OCI-LY1 (cell line): ENCODE measurements around the gene MATK.

Experiments
- H2AFZ ChIP-seq: fragments of 200-600 bp; sonication (generic), shearing (Covaris generic); 2 replicates; pipeline ENCODE4 v1.6.0; 2014; ENCODE audit warnings: antibody characterized with exemption, mild to moderate bottlenecking, low read length
- H3F3A ChIP-seq: fragments of 200-600 bp; sonication (generic), shearing (Covaris generic); 2 replicates; pipeline ENCODE4 v1.6.0; 2014; ENCODE audit warnings: mild to moderate bottlenecking, antibody characterized with exemption, low read length, moderate library complexity; ENCODE audit not compliant: insufficient read depth
- H3K27ac ChIP-seq: fragments of 200-600 bp; sonication (generic); 2 replicates; pipeline ENCODE4 v1.5.1; 2014; ENCODE audit warnings: low read length, mixed run types, mild to moderate bottlenecking, low read depth; ENCODE audit not compliant: poor library complexity, severe bottlenecking
- H3K27me3 ChIP-seq: fragments of 200-600 bp; sonication (generic); 2 replicates; pipeline ENCODE4 v1.6.0; 2014; ENCODE audit warnings: antibody characterized with exemption, mild to moderate bottlenecking, low read length, moderate library complexity; ENCODE audit not compliant: insufficient read depth
- H3K36me3 ChIP-seq: fragments of 200-600 bp; sonication (generic); 2 replicates; pipeline ENCODE4 v1.6.1; 2014; ENCODE audit warnings: mild to moderate bottlenecking, antibody characterized with exemption, low read length, moderate library complexity, mixed read lengths; ENCODE audit not compliant: insufficient read depth
- H3K4me1 ChIP-seq: fragments of 200-600 bp; sonication (generic); 2 replicates; pipeline ENCODE4 v1.5.1; 2014; ENCODE audit warnings: mild to moderate bottlenecking, low read length, moderate library complexity; ENCODE audit not compliant: insufficient read depth, severe bottlenecking
- H3K4me2 ChIP-seq: fragments of 200-600 bp; sonication (generic), shearing (Covaris generic); 2 replicates; pipeline ENCODE4 v1.6.1; 2014; ENCODE audit warnings: low read length
- H3K4me3 ChIP-seq: fragments of 200-600 bp; sonication (generic); 2 replicates; pipeline ENCODE4 v1.5.1; 2014; ENCODE audit warnings: low read length, low read depth, mild to moderate bottlenecking, mixed read lengths; ENCODE audit not compliant: poor library complexity, severe bottlenecking
- H3K79me2 ChIP-seq: fragments of 200-600 bp; shearing (Covaris generic); 2 replicates; pipeline ENCODE4 v1.6.1; 2016; ENCODE audit warnings: mixed run types, low read length, mixed read lengths; ENCODE audit not compliant: insufficient read depth
- H3K9ac ChIP-seq: fragments of 200-600 bp; sonication (generic), shearing (Covaris generic); 2 replicates; pipeline ENCODE4 v1.6.1; 2014; ENCODE audit warnings: mild to moderate bottlenecking, low read length, mixed read lengths
- H3K9me2 ChIP-seq: fragments of 200-600 bp; sonication (generic), shearing (Covaris generic); 2 replicates; pipeline ENCODE4 v1.6.1; 2014; ENCODE audit warnings: low read depth, mild to moderate bottlenecking, low read length, mixed read lengths
- H3K9me3 ChIP-seq: fragments of 200-600 bp; shearing (Covaris generic); 2 replicates; pipeline ENCODE4 v1.6.1; 2014; ENCODE audit warnings: low read length, mixed read lengths
- H4K20me1 ChIP-seq: fragments of 200-600 bp; sonication (generic), shearing (Covaris generic); 2 replicates; pipeline ENCODE4 v1.6.0; 2016; ENCODE audit warnings: mild to moderate bottlenecking, low read length; ENCODE audit not compliant: insufficient read depth
- CTCF ChIP-seq: fragments of 200-600 bp; sonication (generic), shearing (Covaris generic); IDR thresholded peaks from 2 replicates; pipeline ENCODE4 v1.5.1; 2017; ENCODE audit warnings: mild to moderate bottlenecking, antibody characterized with exemption, low read length, moderate library complexity, mixed read lengths
- EZH2 ChIP-seq: fragments of 200-600 bp; sonication (generic), shearing (Covaris generic); IDR thresholded peaks from 2 replicates; pipeline ENCODE4 v1.8.0; 2017; ENCODE audit warnings: borderline replicate concordance, mixed run types, mild to moderate bottlenecking, antibody characterized with exemption, low read length, moderate library complexity, mixed read lengths

Gene MATK

GRCh38 chr19:3833578-3834348 lies 47.6 kb upstream of the MATK start:
- 0 out of 2 replicates have a peak, but pooled peaks cover 2% of the 10 kb centered on the region for H3K9me3 ChIP-seq
- H2AFZ ChIP-seq: no peak overlapping the region
- TF ChIP-seq EZH2 (no peak), CTCF (no peak)
- H3K79me2 ChIP-seq: no peaks in the 10 kb centered on the region
- H3K4me2 ChIP-seq: no peak overlapping the region
- H3K9ac ChIP-seq: no peak overlapping the region
- no peaks in the 10 kb centered on the region for H3K9me2 ChIP-seq
- no peaks in the 10 kb centered on the region for H3F3A ChIP-seq
- no peak overlapping the region for H3K4me3 ChIP-seq
- H3K27ac ChIP-seq: no peak overlapping the region
- H4K20me1 ChIP-seq: no peaks in the 10 kb centered on the region
- H3K36me3 ChIP-seq: no peaks in the 10 kb centered on the region
- H3K4me1 ChIP-seq: no peaks in the 10 kb centered on the region
- no peaks in the 10 kb centered on the region; the same call in 1 of the 2 replicates for H3K27me3 ChIP-seq

- Histone ChIP-seq H3K79me2 (no peaks in the 10 kb centered on the region), H3K4me3 (no peak overlapping the region), H3K9me2 (no peaks in the 10 kb centered on the region), H3K27me3 (no peaks in the 10 kb centered on the region), H4K20me1 (no peaks in the 10 kb centered on the region), H3K9me3 (no peaks in the 10 kb centered on the region), H3K27ac (no peak overlapping the region), H2AFZ (no peak overlapping the region), H3F3A (no peaks in the 10 kb centered on the region), H3K36me3 (no peaks in the 10 kb centered on the region), H3K9ac (no peak overlapping the region), H3K4me2 (no peak overlapping the region), H3K4me1 (no peaks in the 10 kb centered on the region)
- TF ChIP-seq EZH2: no peak
Observed at GRCh38 chr19:3832001-3832400, 45.8 kb upstream of the MATK start.

GRCh38 chr19:3831601-3832000 lies 45.4 kb upstream of the MATK start:
- H3K9me2 ChIP-seq: no peaks in the 10 kb centered on the region
- H3K9ac ChIP-seq: no peak overlapping the region
- H3K9me3 ChIP-seq: no peaks in the 10 kb centered on the region
- H3K4me3 ChIP-seq: no peak overlapping the region
- H3K27me3 ChIP-seq: no peaks in the 10 kb centered on the region
- no peaks in the 10 kb centered on the region for H3K79me2 ChIP-seq
- H3F3A ChIP-seq: no peaks in the 10 kb centered on the region
- no peaks in the 10 kb centered on the region for H3K36me3 ChIP-seq
- no peak overlapping the region for H2AFZ ChIP-seq
- TF ChIP-seq CTCF: no peak
- TF ChIP-seq EZH2: no peak
- no peak overlapping the region for H3K4me2 ChIP-seq
- no peaks in the 10 kb centered on the region for H3K4me1 ChIP-seq
- H4K20me1 ChIP-seq: no peaks in the 10 kb centered on the region
- H3K27ac ChIP-seq: no peak overlapping the region
